ENCODE results near the gene SPSB1. TPM values are rescaled to one million over a fixed set of nuclear protein-coding genes. Genes with fewer than 3 reads are reported as not detected.

Gene SPSB1
- total and polyA plus RNA-seq, 2 experiments from 2014 or later, result 2.4 to 6.8 TPM

DNA sequence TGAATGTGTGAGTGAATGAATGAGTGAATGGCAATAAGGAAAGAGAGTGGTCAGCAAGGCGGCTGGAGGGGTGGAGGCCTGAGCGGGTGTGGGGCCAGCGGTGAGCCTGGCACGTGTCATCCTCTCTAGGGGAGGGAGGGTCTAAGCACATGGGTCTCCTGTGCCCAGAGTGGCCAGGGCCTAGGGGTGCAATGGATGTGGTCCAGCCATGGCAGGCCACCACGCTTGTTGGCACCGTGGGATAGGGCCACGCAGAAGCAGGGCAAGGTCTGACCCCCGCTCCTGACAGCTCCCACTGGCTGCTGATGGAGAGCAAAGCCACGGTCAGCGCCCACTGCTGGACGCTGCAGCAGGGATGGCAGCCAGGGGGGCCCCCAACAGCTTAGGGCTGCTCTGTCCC is 19.5 kb upstream of the SPSB1 start:
- H3K9me3 Mint-ChIP-seq, result no peaks in the 10 kb centered on the region
- H3K36me3 ChIP-seq (ENCODE audit: insufficient read depth), result no peaks in the 10 kb centered on the region
- ATAC-seq (no peak), DNase-seq (ENCODE audit: low spot score) (no peak)
- H3K4me1 ChIP-seq (ENCODE audit: insufficient read depth), result peaks cover 4% of the 10 kb centered on the region
- no peaks in the 10 kb centered on the region for H3K9me2 ChIP-seq (ENCODE audit: insufficient read depth)
- no peak overlapping the region for H3K4me2 ChIP-seq
- no peaks in the 10 kb centered on the region for H3K79me2 ChIP-seq (replicated peaks; ENCODE audit: insufficient read depth)
- H4K20me1 ChIP-seq (replicated peaks; ENCODE audit: insufficient read depth), result no peaks in the 10 kb centered on the region
- no peaks in the 10 kb centered on the region for H3K36me3 Mint-ChIP-seq (ENCODE audit: low read depth)
- peaks cover 28% of the 10 kb centered on the region for H3K4me1 Mint-ChIP-seq
- H3K27me3 Mint-ChIP-seq (ENCODE audit: insufficient read depth, low read depth, poor library complexity), result peaks cover 10% of the 10 kb centered on the region
- TF ChIP-seq EZH2phosphoT487 (IDR thresholded peaks at IDR 0.05; ENCODE audit: unreplicated experiment), result no peak
- TF ChIP-seq, protein P1, sequence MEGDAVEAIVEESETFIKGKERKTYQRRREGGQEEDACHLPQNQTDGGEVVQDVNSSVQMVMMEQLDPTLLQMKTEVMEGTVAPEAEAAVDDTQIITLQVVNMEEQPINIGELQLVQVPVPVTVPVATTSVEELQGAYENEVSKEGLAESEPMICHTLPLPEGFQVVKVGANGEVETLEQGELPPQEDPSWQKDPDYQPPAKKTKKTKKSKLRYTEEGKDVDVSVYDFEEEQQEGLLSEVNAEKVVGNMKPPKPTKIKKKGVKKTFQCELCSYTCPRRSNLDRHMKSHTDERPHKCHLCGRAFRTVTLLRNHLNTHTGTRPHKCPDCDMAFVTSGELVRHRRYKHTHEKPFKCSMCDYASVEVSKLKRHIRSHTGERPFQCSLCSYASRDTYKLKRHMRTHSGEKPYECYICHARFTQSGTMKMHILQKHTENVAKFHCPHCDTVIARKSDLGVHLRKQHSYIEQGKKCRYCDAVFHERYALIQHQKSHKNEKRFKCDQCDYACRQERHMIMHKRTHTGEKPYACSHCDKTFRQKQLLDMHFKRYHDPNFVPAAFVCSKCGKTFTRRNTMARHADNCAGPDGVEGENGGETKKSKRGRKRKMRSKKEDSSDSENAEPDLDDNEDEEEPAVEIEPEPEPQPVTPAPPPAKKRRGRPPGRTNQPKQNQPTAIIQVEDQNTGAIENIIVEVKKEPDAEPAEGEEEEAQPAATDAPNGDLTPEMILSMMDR (conservative IDR thresholded peaks at IDR 0.05; ENCODE audit: low read depth in 2 of 2), result peak in 1 of 2 experiments; percentile 39; a peak in 1 of 4 replicates
- no peak overlapping the region for H3K27ac Mint-ChIP-seq
- no peak overlapping the region for H2AFZ ChIP-seq
- H3K4me3 ChIP-seq, result no peak overlapping the region
- H3K27ac ChIP-seq (ENCODE audit: low read depth), result no peak overlapping the region
- H3F3A ChIP-seq (replicated peaks; ENCODE audit: low read depth), result no peaks in the 10 kb centered on the region
- H3K27me3 ChIP-seq (ENCODE audit: insufficient read depth), result no peaks in the 10 kb centered on the region
- no peak overlapping the region for H3K4me3 Mint-ChIP-seq

DNA sequence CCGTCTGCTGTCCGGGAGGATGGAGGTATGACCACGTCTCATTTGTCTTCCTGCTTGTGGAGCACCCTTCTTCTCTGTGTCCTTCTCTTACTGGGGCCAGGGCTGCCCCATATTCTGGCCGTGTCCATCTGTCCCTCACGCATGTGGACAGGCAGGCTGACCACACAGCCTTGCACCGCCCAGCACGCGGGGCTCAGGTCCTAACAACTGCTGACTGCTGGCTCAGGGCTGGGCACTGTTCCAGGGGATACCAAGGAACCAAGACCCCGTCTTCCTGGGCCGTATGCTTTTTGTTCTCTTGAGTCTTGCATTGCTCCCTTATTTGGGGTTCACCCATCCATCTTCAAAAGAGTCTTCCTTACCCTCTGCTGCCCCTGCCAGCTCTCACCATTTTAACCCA is 17.5 kb upstream of the SPSB1 start:
- H3K4me1 Mint-ChIP-seq, result peaks cover 36% of the 10 kb centered on the region
- H3K27ac ChIP-seq (ENCODE audit: low read depth), result no peak overlapping the region
- H3K9me3 Mint-ChIP-seq, result no peaks in the 10 kb centered on the region
- no peak for TF ChIP-seq STAT1 (IDR thresholded peaks at IDR 0.05; ENCODE audit: unreplicated experiment)
- no peak for TF ChIP-seq ZNF114 (CRISPR knock-in tag; IDR thresholded peaks at IDR 0.05)
- no peak for TF ChIP-seq ZNF331 (CRISPR knock-in tag; IDR thresholded peaks at IDR 0.05; ENCODE audit: low read depth)
- TF ChIP-seq CREB1 (CRISPR knock-in tag; IDR thresholded peaks at IDR 0.05; ENCODE audit: low read depth), result no peak
- TF ChIP-seq, protein P2, sequence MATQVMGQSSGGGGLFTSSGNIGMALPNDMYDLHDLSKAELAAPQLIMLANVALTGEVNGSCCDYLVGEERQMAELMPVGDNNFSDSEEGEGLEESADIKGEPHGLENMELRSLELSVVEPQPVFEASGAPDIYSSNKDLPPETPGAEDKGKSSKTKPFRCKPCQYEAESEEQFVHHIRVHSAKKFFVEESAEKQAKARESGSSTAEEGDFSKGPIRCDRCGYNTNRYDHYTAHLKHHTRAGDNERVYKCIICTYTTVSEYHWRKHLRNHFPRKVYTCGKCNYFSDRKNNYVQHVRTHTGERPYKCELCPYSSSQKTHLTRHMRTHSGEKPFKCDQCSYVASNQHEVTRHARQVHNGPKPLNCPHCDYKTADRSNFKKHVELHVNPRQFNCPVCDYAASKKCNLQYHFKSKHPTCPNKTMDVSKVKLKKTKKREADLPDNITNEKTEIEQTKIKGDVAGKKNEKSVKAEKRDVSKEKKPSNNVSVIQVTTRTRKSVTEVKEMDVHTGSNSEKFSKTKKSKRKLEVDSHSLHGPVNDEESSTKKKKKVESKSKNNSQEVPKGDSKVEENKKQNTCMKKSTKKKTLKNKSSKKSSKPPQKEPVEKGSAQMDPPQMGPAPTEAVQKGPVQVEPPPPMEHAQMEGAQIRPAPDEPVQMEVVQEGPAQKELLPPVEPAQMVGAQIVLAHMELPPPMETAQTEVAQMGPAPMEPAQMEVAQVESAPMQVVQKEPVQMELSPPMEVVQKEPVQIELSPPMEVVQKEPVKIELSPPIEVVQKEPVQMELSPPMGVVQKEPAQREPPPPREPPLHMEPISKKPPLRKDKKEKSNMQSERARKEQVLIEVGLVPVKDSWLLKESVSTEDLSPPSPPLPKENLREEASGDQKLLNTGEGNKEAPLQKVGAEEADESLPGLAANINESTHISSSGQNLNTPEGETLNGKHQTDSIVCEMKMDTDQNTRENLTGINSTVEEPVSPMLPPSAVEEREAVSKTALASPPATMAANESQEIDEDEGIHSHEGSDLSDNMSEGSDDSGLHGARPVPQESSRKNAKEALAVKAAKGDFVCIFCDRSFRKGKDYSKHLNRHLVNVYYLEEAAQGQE (IDR thresholded peaks at IDR 0.05; ENCODE audit: unreplicated experiment), result no peak
- TF ChIP-seq, protein P3, sequence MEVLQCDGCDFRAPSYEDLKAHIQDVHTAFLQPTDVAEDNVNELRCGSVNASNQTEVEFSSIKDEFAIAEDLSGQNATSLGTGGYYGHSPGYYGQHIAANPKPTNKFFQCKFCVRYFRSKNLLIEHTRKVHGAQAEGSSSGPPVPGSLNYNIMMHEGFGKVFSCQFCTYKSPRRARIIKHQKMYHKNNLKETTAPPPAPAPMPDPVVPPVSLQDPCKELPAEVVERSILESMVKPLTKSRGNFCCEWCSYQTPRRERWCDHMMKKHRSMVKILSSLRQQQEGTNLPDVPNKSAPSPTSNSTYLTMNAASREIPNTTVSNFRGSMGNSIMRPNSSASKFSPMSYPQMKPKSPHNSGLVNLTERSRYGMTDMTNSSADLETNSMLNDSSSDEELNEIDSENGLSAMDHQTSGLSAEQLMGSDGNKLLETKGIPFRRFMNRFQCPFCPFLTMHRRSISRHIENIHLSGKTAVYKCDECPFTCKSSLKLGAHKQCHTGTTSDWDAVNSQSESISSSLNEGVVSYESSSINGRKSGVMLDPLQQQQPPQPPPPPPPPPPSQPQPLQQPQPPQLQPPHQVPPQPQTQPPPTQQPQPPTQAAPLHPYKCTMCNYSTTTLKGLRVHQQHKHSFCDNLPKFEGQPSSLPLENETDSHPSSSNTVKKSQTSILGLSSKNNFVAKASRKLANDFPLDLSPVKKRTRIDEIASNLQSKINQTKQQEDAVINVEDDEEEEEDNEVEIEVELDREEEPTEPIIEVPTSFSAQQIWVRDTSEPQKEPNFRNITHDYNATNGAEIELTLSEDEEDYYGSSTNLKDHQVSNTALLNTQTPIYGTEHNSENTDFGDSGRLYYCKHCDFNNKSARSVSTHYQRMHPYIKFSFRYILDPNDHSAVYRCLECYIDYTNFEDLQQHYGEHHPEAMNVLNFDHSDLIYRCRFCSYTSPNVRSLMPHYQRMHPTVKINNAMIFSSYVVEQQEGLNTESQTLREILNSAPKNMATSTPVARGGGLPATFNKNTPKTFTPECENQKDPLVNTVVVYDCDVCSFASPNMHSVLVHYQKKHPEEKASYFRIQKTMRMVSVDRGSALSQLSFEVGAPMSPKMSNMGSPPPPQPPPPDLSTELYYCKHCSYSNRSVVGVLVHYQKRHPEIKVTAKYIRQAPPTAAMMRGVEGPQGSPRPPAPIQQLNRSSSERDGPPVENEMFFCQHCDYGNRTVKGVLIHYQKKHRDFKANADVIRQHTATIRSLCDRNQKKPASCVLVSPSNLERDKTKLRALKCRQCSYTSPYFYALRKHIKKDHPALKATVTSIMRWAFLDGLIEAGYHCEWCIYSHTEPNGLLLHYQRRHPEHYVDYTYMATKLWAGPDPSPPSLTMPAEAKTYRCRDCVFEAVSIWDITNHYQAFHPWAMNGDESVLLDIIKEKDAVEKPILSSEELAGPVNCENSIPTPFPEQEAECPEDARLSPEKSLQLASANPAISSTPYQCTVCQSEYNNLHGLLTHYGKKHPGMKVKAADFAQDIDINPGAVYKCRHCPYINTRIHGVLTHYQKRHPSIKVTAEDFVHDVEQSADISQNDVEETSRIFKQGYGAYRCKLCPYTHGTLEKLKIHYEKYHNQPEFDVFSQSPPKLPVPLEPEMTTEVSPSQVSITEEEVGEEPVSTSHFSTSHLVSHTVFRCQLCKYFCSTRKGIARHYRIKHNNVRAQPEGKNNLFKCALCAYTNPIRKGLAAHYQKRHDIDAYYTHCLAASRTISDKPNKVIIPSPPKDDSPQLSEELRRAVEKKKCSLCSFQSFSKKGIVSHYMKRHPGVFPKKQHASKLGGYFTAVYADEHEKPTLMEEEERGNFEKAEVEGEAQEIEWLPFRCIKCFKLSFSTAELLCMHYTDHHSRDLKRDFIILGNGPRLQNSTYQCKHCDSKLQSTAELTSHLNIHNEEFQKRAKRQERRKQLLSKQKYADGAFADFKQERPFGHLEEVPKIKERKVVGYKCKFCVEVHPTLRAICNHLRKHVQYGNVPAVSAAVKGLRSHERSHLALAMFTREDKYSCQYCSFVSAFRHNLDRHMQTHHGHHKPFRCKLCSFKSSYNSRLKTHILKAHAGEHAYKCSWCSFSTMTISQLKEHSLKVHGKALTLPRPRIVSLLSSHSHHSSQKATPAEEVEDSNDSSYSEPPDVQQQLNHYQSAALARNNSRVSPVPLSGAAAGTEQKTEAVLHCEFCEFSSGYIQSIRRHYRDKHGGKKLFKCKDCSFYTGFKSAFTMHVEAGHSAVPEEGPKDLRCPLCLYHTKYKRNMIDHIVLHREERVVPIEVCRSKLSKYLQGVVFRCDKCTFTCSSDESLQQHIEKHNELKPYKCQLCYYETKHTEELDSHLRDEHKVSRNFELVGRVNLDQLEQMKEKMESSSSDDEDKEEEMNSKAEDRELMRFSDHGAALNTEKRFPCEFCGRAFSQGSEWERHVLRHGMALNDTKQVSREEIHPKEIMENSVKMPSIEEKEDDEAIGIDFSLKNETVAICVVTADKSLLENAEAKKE (CRISPR knock-in tag; IDR thresholded peaks at IDR 0.05), result no peak
- TF ChIP-seq, protein P1 (conservative IDR thresholded peaks at IDR 0.05; ENCODE audit: low read depth in 2 of 2), result no peak

More for the DNA sequence above, 17.5 kb upstream of the SPSB1 start:
- no peak overlapping the region for H3K4me2 ChIP-seq
- no peaks in the 10 kb centered on the region for H3K79me2 ChIP-seq (replicated peaks; ENCODE audit: insufficient read depth)
- Mint-ChIP-seq H3K36me3 (ENCODE audit: low read depth) (no peaks in the 10 kb centered on the region), H3K4me3 (no peak overlapping the region), H3K27me3 (ENCODE audit: insufficient read depth, low read depth, poor library complexity) (peaks cover 9% of the 10 kb centered on the region), H3K27ac (no peak overlapping the region)
- no peak for DNase-seq (ENCODE audit: low spot score)
- peaks cover 9% of the 10 kb centered on the region for H3K4me1 ChIP-seq (ENCODE audit: insufficient read depth)
- H3K36me3 ChIP-seq (ENCODE audit: insufficient read depth), result no peaks in the 10 kb centered on the region
- no peak overlapping the region for H3K4me3 ChIP-seq
- H4K20me1 ChIP-seq (replicated peaks; ENCODE audit: insufficient read depth), result no peaks in the 10 kb centered on the region
- no peaks in the 10 kb centered on the region for H3F3A ChIP-seq (replicated peaks; ENCODE audit: low read depth)
- H3K9me2 ChIP-seq (ENCODE audit: insufficient read depth), result no peaks in the 10 kb centered on the region
- no peak for ATAC-seq
- H2AFZ ChIP-seq, result 0 out of 2 replicates have a peak overlapping the region, but pooled peaks have one; percentile 14
- H3K27me3 ChIP-seq (ENCODE audit: insufficient read depth), result no peaks in the 10 kb centered on the region

Measured in GM23338 (cell line).